Transverse colon (tissue), 4 donors: ENCODE results near the gene NIT2. TPM values are rescaled to one million over a fixed set of nuclear protein-coding genes. Genes with fewer than 3 reads are reported as not detected.
"Not testable (repeated sequence)": the region's sequence is repeated elsewhere in the genome, so short reads cannot be mapped to it uniquely, and the experiment has no call there.

Experiments
- DNase-seq: peaks from one replicate; pipeline ENCODE4 v3.0.0-alpha.2; 2019
- H3K27ac ChIP-seq, 4 donors: fragments of 200-600 bp; sonication (generic); 2 replicates each; pipeline ENCODE4 v1.5.1; 2016 to 2018; ENCODE audit warnings: inconsistent platforms in 4 of 4
- H3K27me3 ChIP-seq: fragments of 200-600 bp; sonication (generic); 2 replicates; pipeline ENCODE4 v1.5.1; 2017; ENCODE audit warnings: inconsistent platforms
- H3K36me3 ChIP-seq, 4 donors: fragments of 200-600 bp; sonication (generic); 2 replicates each; pipeline ENCODE4 v1.5.1; 2017 to 2019; ENCODE audit warnings: inconsistent platforms in 4 of 4
- H3K4me1 ChIP-seq, 4 donors: fragments of 200-600 bp; sonication (generic); 2 replicates each; pipeline ENCODE4 v1.5.1; 2017 to 2020; ENCODE audit warnings: inconsistent platforms in 4 of 4
- H3K4me3 ChIP-seq, 4 donors: fragments of 200-600 bp; sonication (generic); 1 replicate in 1 of 4; 2 replicates in 3 of 4; pipeline versions ENCODE4 v1.5.1 to v1.6.1; 2017 to 2019; ENCODE audit warnings: inconsistent platforms in 4 of 4
- H3K9me3 ChIP-seq, 2 donors: fragments of 200-600 bp; sonication (generic); 2 replicates each; pipeline ENCODE4 v1.5.1; 2017 to 2019; ENCODE audit warnings: inconsistent platforms in 2 of 2
- EP300 ChIP-seq: sonication (generic); formaldehyde crosslinking; IDR thresholded peaks from one replicate; pipeline ENCODE4 v1.6.1; 2017; ENCODE audit warnings: antibody characterized with exemption, low read depth
- POLR2A ChIP-seq: fragments of 450-650 bp; IDR thresholded peaks from one replicate; pipeline ENCODE4 v1.6.1; 2016; ENCODE audit warnings: antibody characterized with exemption, mild to moderate bottlenecking, moderate library complexity
- POLR2AphosphoS5 ChIP-seq, 3 donors: sonication (generic); formaldehyde crosslinking; IDR thresholded peaks; one replicate each; pipeline ENCODE4 v1.6.1; 2016; ENCODE audit warnings: antibody characterized with exemption in 3 of 3
- WGBS, 2 donors: methylation state at CpG; one replicate each; pipeline ENCODE4 v1.1.5; 2018; ENCODE audit warnings: low coverage in 1 of 2; 5-methylcytosine and 5-hydroxymethylcytosine counted together
- in situ Hi-C, 4 donors: fragments of 200-750 bp; cut with MboI; loops; one replicate each; pipeline versions ENCODE4 v1.15.0 to v1.15.1; 2017; ENCODE audit warnings: low sequenced_read_pairs in 3 of 4, low pct_ligation_motif_present in 1 of 4, low pct_unique_long_range_greater_than_20kb in 1 of 4
- intact Hi-C: fragments of 100-400 bp; cut with DNase I; formaldehyde crosslinking; loops from one replicate; pipeline ENCODE4 v1.15.1; 2023; ENCODE audit warnings: low total_unique reads
- total RNA-seq, 4 donors: library from RNA; depleted of rRNA; stranded (reverse); fragments of >200 nt; gene quantifications; one replicate each; pipeline ENCODE4 v1.1.0, GENCODE V29; 2016
- TF ChIP-seq, protein P1 (sequence below), 5 experiments: fragments of 200-600 bp in 3 of 5; fragments of 450-650 bp in 2 of 5; sonication (generic) in 3 of 5; IDR thresholded peaks; 1 replicate in 2 of 5; 2 replicates in 3 of 5; pipeline ENCODE4 v1.5.1; 2016 to 2017; ENCODE audit warnings: antibody characterized with exemption in 5 of 5, inconsistent platforms in 3 of 5, mild to moderate bottlenecking in 2 of 5, moderate library complexity in 1 of 5

The NIT2 gene
- total RNA-seq, 4 donors from 2014 or later = 13.8 to 25.1 (median 18.8) TPM

GRCh38 chr3:100338911-100339310 lies 4.4 kb downstream of the NIT2 start:
- TF ChIP-seq POLR2AphosphoS5 (IDR thresholded peaks at IDR 0.05) = no peak
- no peak for TF ChIP-seq EP300
- no peak for TF ChIP-seq POLR2A
- TF ChIP-seq, protein P1, sequence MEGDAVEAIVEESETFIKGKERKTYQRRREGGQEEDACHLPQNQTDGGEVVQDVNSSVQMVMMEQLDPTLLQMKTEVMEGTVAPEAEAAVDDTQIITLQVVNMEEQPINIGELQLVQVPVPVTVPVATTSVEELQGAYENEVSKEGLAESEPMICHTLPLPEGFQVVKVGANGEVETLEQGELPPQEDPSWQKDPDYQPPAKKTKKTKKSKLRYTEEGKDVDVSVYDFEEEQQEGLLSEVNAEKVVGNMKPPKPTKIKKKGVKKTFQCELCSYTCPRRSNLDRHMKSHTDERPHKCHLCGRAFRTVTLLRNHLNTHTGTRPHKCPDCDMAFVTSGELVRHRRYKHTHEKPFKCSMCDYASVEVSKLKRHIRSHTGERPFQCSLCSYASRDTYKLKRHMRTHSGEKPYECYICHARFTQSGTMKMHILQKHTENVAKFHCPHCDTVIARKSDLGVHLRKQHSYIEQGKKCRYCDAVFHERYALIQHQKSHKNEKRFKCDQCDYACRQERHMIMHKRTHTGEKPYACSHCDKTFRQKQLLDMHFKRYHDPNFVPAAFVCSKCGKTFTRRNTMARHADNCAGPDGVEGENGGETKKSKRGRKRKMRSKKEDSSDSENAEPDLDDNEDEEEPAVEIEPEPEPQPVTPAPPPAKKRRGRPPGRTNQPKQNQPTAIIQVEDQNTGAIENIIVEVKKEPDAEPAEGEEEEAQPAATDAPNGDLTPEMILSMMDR (IDR thresholded peaks at IDR 0.05) = no peak
- no peaks in the 10 kb centered on the region for H3K9me3 ChIP-seq
- in situ Hi-C loops (no loop called here), intact Hi-C loops (no loop called here)
- peaks cover 0 to 35% (median 13%) of the 10 kb centered on the region in 4 donors for H3K36me3 ChIP-seq
- no peaks in the 10 kb centered on the region for H3K27me3 ChIP-seq
- DNase-seq = no peak
- 83 to 89% methylated on average over 7 to 10 of the region's 10 CpGs for WGBS, 2 donors
- peaks cover 0 to 15% (median 8%) of the 10 kb centered on the region in 4 donors for H3K4me1 ChIP-seq
- no peak overlapping the region for H3K4me3 ChIP-seq
- no peak overlapping the region for H3K27ac ChIP-seq

DNA sequence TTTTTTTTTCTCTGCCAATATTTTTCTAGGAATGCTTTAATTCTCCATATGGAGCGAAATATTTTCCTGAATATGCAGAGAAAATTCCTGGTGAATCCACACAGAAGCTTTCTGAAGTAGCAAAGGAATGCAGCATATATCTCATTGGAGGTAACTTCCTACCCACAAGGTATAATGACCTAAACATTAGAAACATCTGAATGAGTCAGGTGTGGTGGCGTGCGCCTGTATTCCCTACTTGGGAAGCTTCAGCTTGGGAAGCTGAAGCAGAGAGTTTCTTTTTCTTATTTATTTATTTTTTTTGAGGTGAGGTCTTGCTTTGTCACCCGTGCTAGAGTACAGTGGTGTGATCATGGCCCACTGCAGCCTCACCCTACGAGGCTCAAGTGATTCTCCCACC lies 5.2 kb downstream of the NIT2 start:
- no peaks in the 10 kb centered on the region for H3K27me3 ChIP-seq
- intact Hi-C loops = no loop called here
- H3K4me1 ChIP-seq = peaks cover 0 to 10% (median 8%) of the 10 kb centered on the region in 4 donors
- H3K9me3 ChIP-seq = no peaks in the 10 kb centered on the region
- TF ChIP-seq, protein P1 (IDR thresholded peaks at IDR 0.05) = no peak
- TF ChIP-seq EP300 (no peak), POLR2A (no peak), POLR2AphosphoS5 (IDR thresholded peaks at IDR 0.05) (no peak)
- no peak overlapping the region for H3K4me3 ChIP-seq
- H3K36me3 ChIP-seq = peaks cover 0 to 42% (median 15%) of the 10 kb centered on the region in 4 donors
- H3K27ac ChIP-seq = no peak overlapping the region
- WGBS, 2 donors = 96 to 100% methylated on average over 1 to 5 of the region's 5 CpGs
- DNase-seq = no peak
- in situ Hi-C loops = no loop called here

GRCh38 chr3:100340527-100340926 lies 6.0 kb downstream of the NIT2 start:
- in situ Hi-C loops = no loop called here
- intact Hi-C loops = no loop called here
- WGBS, 2 donors = 75 to 95% methylated on average over 1 of the region's 1 CpG
- Histone ChIP-seq H3K36me3 (peaks cover 0 to 44% (median 15%) of the 10 kb centered on the region in 4 donors), H3K27ac (no peak overlapping the region), H3K9me3 (no peaks in the 10 kb centered on the region), H3K4me3 (no peak overlapping the region), H3K4me1 (peaks cover 0 to 6% (median 2%) of the 10 kb centered on the region in 4 donors), H3K27me3 (no peaks in the 10 kb centered on the region)
- DNase-seq = no peak
- TF ChIP-seq, protein P1 (IDR thresholded peaks at IDR 0.05) = no peak
- TF ChIP-seq POLR2AphosphoS5 (IDR thresholded peaks at IDR 0.05) (no peak), POLR2A (no peak)

- Histone ChIP-seq H3K27ac (no peak overlapping the region), H3K9me3 (no peaks in the 10 kb centered on the region), H3K4me3 (no peak overlapping the region), H3K27me3 (no peaks in the 10 kb centered on the region), H3K36me3 (peaks cover 0 to 31% (median 13%) of the 10 kb centered on the region in 4 donors), H3K4me1 (no peaks in the 10 kb centered on the region)
- TF ChIP-seq, protein P1 (IDR thresholded peaks at IDR 0.05) = no peak
- no peak for TF ChIP-seq POLR2AphosphoS5 (IDR thresholded peaks at IDR 0.05)
- TF ChIP-seq EP300 = no peak
- no peak for TF ChIP-seq POLR2A
- WGBS, 2 donors = 98 to 100% methylated on average over 4 to 5 of the region's 5 CpGs
- intact Hi-C loops = no loop called here
- in situ Hi-C loops = no loop called here
- DNase-seq = no peak
These were observed 14.2 kb downstream of the NIT2 start for GRCh38 chr3:100348727-100349126.

GRCh38 chr3:100351770-100352169 lies 17.2 kb downstream of the NIT2 start:
- H3K27ac ChIP-seq, H3K4me3 ChIP-seq, H3K27me3 ChIP-seq, in situ Hi-C loops, DNase-seq, H3K4me1 ChIP-seq, intact Hi-C loops, H3K9me3 ChIP-seq: not testable (repeated sequence)
- 71% methylated on average over 1 of the region's 2 CpGs; no CpG with 5 or more reads in 1 of the 2 donors for WGBS, 2 donors
- peaks cover 0 to 30% (median 14%) of the 10 kb centered on the region in 4 donors for H3K36me3 ChIP-seq
